Stimulated activated CD4-positive, alpha-beta T cell treated with anti-CD3 and anti-CD28 coated beads, Interleukin-2, amount 100 ng/mL, for 4 hours (primary cell): ENCODE data around the gene TOLLIP.
"Not testable (repeated sequence)": the region's sequence is repeated elsewhere in the genome, so short reads cannot be mapped to it uniquely, and the experiment has no call there.

Experiments used
- DNase-seq: peaks from one replicate; pipeline ENCODE4 v3.0.0-alpha.2; 2020; ENCODE audit warnings: low read depth

TOLLIP gene

DNA sequence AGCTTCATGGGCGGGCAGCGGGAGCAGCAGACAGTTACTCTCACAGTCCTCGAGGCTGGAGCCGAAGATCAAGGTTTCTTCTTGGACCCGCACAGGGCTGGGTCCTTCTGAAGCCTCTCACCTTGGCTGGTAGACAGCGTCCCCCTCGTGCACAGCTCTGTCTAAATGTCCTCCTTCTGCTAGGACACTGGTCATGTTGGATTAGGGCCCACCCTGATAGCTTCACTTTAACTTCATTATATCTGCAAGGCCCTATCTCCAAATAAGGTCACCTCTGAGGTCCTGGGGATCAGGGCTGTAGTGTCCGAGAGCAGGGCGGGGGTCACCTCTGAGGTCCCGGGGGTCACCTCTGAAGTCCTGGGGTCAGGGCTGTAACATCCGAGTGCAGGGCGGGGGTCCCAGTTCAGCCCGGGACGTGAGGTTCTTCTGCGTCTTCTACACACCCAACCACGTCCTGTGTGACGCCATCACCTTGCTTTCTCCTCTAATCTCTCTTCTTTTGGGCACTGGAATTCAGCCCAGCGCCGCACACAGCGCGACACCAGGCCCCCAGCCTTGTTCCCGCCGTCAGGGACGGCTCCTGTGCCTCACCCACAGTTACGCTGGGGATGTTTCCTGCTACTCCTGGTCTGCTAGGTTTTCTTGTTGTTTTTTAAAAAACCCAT is 34.1 kb upstream of the TOLLIP start:
- DNase-seq = no peak

DNA sequence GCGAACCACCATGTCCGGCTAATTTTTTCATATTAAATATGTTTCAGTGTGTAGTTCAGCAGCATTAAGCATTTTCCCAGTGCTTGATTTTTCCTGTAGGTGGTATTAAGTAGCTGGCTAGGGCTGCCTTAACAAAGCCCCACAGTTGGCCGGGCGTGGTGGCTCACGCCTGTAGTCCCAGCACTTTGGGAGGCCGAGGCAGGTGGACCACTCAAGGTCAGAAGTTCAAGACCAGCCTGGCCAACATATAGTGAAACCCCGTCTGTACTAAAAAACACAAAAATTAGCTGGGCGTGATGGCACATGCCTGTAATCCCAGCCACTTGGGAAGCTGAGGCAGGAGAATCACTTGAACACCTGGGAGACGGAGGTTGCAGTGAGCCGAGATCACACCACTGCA is 33.5 kb upstream of the TOLLIP start:
- no peak for DNase-seq

DNA sequence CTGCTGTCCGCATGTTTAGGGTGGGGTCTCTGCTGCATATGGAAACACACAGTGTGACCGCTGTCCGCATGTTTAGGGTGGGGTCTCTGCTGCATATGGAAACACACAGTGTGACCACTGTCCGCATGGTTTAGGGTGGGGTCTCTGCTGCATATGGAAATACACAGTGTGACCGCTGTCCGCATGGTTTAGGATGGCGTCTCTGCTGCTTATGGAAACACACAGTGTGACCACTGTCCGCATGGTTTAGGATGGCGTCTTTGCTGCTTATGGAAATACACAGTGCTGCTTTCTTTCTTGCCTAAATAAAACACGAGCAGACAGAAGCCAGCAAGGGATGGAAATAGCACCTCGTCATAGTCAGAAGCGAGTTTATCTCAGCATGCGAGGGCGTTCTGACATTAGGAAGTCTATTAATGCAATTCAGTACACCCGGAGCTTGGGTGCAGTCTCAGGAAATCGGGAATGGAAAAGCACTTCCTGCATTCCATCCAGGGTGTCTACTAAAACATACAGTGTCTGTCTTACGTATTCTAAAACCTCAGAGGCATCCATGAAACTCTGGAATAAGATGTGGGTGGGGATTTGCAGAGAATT is 32.6 kb upstream of the TOLLIP start:
- DNase-seq = no peak

GRCh38 chr11:1341226-1341625 is 31.8 kb upstream of the TOLLIP start:
- not testable (repeated sequence) for DNase-seq

GRCh38 chr11:1340111-1340510 is 30.7 kb upstream of the TOLLIP start:
- DNase-seq = no peak

GRCh38 chr11:1339066-1339675 is 29.7 kb upstream of the TOLLIP start:
- no peak for DNase-seq

DNA sequence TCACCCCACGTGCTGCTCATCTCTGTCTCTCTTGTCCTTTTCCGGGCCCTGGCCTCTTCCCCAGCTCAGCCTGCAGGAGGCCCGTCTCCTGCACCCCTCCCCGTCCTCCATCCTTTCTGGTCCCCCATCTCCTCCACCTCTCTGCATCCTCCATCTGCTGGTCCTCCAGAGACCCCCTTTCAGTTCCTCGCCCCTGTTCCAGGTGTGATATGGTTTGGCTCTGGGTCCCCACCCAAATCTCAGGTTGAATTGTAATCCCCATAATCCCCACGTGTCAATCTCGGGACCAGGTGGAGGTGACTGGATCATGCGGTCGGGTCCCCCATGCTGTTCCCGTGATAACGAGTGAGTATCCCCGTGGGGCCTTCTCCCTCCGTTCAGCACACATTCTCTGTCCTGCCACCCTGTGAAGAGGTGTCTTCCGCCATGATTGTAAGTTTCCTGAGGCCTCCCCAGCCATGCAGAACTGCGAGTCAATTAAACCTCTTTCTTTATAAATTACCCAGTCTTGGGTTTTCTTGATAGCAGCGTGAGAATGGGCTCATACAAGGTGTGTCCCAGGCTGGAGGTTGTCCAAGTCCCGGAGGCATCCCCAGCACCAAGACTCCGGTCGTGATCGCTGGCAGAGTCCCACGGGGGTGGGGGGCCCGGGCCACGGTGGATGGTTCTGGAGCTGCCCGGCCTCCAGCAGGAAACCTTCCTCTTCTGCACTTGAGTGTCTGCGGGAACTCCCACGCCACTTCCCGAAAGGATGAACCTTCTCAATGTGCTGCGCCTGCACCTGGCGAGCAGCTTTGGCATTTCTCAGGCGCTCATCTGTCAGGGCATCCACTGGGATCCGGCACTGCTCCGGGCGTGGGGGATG is 29.0 kb upstream of the TOLLIP start:
- no peak for DNase-seq

DNA sequence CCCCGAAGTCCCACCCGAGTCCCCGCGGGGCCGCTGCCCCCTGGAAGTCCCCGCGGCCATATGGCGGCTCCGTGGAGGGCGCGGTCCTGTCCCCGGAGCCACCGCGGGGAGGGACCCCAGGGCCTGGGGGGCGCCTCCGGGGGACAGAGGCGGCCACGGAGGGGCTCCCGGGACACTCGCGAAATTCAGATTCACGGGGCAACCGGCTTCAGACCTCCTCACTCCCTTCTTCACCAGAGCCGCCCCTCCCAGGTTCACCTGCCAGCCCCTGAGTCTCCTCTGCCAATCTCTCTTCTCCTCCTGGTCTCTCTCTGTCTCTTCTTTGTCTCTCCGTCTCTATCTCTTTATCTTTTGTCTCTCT is 28.2 kb upstream of the TOLLIP start:
- no peak for DNase-seq

DNA sequence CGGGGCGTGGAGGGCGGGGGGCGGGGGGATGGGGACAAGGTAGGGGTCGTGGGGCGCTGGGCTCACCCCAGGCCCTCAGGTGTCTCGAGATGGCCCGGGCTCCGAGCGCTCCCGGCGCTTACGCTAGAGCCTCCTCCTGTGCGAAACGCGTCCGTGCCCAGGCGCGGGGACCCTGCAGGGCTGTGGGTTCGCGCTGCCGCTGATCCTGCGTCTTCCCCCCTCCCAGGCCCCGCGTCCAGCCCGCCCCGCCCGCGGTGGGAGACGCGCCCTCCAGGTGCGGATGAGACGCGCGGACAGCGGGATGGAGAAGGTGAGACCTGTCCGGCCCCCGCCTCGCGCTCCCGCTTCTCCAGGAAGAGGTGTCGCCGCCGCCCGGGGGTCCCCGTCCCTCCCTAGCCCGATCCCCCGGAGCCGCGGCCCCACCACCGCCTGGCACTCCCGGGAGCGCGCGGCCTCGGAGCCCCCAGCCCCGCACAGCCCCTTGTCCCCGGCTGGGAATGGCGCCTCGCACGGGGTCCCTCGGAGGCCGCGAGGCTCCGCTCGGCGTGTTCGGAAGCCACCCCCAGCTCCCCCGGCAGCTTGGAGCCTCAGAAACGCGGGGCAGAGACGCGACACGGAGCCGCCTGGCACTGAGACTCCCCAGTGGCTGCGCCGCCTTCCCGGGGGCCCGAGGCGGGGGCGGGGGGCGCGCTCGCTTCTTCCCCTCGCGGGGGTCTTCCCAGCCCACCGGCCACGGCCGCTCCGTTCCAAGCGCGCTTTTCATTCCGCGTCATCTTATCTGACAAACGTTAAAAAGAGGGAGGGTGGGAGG is 27.6 kb upstream of the TOLLIP start:
- DNase-seq = peak; percentile 27

GRCh38 chr11:1335811-1336761 is 26.7 kb upstream of the TOLLIP start:
- DNase-seq = peak; percentile 30

GRCh38 chr11:1335264-1335810 is 25.9 kb upstream of the TOLLIP start:
- no peak for DNase-seq

GRCh38 chr11:1333860-1334259 is 24.4 kb upstream of the TOLLIP start:
- no peak for DNase-seq

GRCh38 chr11:1333091-1333772 is 23.8 kb upstream of the TOLLIP start:
- no peak for DNase-seq

DNA sequence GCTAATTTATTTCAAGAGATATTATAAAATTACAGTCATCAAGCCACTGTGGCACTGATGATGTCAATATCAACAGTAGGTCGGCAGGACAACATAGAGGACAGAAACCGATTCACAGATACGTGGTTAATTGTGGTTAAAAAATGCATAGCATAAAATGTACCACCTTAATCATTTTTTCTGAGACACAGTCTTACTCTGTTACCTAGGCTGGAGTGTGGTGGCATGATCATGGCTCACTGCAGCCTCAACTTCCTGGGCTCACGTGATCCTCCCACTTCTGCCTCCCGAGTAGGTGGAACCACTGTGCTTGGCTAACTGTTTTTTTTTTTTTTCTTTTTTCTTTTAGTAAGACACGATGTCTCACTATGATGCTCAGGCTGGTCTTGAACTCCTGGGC is 21.0 kb upstream of the TOLLIP start:
- no peak for DNase-seq

- no peak for DNase-seq
Observed at GRCh38 chr11:1327064-1327460, 17.6 kb upstream of the TOLLIP start.

- no peak for DNase-seq
Observed at GRCh38 chr11:1326435-1327063, 17.1 kb upstream of the TOLLIP start.

- no peak for DNase-seq
Observed at GRCh38 chr11:1323774-1324173, 14.3 kb upstream of the TOLLIP start.

DNA sequence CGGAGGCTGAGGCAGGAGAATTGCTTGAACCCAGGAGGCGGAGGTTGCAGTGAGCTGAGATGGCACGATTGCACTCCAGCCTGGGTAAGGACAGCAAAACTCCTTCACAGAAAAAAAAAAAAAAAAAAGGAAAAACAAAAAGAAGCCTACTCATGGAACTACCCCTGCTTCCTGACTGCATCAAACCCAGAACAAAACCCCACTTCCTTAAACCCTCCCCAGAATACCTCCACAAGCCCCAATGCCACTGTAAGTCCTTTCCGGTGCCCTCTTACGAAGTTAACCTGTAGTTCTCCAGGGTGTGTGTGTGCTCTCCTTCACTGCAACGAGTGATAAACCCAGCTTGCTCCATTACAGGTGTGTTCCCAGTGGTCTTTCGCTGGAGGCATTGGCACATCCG is 8.6 kb upstream of the TOLLIP start:
- no peak for DNase-seq

- DNase-seq = no peak
Observed at GRCh38 chr11:1317432-1317831, 8.0 kb upstream of the TOLLIP start.
